OCI-LY7 (cell line): ENCODE data around the gene SENP1. TPM values are rescaled to one million over a fixed set of nuclear protein-coding genes. Genes with fewer than 3 reads are reported as not detected.

ENCODE experiments used
- BruUV-seq: library from RNA; stranded (reverse); fragments of 400-500 nt; replicated peaks from 2 replicates; lab custom pipeline; 2021; lab: Mats Ljungman, UMichigan
- CTCF ChIA-PET: fragments of 300-600 bp; sonication (Branson Sonifier 250); formaldehyde crosslinking; loops from one replicate; lab custom pipeline; 2022; ENCODE audit warnings: antibody characterized with exemption; ENCODE audit not compliant: unreplicated experiment; lab: Charles Lee
- POLR2A ChIA-PET: fragments of 300-600 bp; sonication (Branson Sonifier 250); formaldehyde crosslinking; loops from one replicate; lab custom pipeline; 2022; ENCODE audit warnings: antibody characterized with exemption; lab: Charles Lee
- DNase-seq: peaks from one replicate; pipeline ENCODE4 v3.0.0-alpha.2; 2015; ENCODE audit warnings: low spot score
- H2AFZ ChIP-seq: fragments of 200-600 bp; sonication (generic), shearing (Covaris generic); 2 replicates; pipeline ENCODE4 v1.6.1; 2014; ENCODE audit warnings: mild to moderate bottlenecking, antibody characterized with exemption, low read length, moderate library complexity
- H3K27ac ChIP-seq: fragments of 200-600 bp; sonication (generic); 2 replicates; pipeline ENCODE4 v1.5.1; 2014; ENCODE audit warnings: mixed run types, low read depth, mild to moderate bottlenecking, moderate library complexity, low read length, inconsistent platforms; ENCODE audit not compliant: poor library complexity, severe bottlenecking
- H3K36me3 ChIP-seq: fragments of 200-600 bp; sonication (generic); 2 replicates; pipeline ENCODE4 v1.6.1; 2014; ENCODE audit warnings: mild to moderate bottlenecking, antibody characterized with exemption, low read length, moderate library complexity, mixed read lengths; ENCODE audit not compliant: insufficient read depth
- H3K4me1 ChIP-seq: fragments of 200-600 bp; sonication (generic); 2 replicates; pipeline ENCODE4 v1.5.1; 2014; ENCODE audit warnings: mild to moderate bottlenecking, low read length; ENCODE audit not compliant: insufficient read depth, poor library complexity, severe bottlenecking
- H3K4me2 ChIP-seq: fragments of 200-600 bp; sonication (generic); 2 replicates; pipeline ENCODE4 v1.6.1; 2014; ENCODE audit warnings: mild to moderate bottlenecking, low read length
- H3K4me3 ChIP-seq: fragments of 200-600 bp; sonication (generic); 2 replicates; pipeline ENCODE4 v1.5.1; 2014; ENCODE audit warnings: mild to moderate bottlenecking, low read depth, low read length; ENCODE audit not compliant: poor library complexity, severe bottlenecking
- H3K79me2 ChIP-seq: fragments of 200-600 bp; sonication (generic); 2 replicates; pipeline ENCODE4 v1.6.1; 2016; ENCODE audit warnings: low read depth, mild to moderate bottlenecking, low read length, moderate library complexity, mixed read lengths; ENCODE audit not compliant: insufficient read depth
- H3K9me2 ChIP-seq: fragments of 200-600 bp; sonication (generic); 2 replicates; pipeline ENCODE4 v1.6.1; 2016; ENCODE audit warnings: mild to moderate bottlenecking, low read length, mixed read lengths; ENCODE audit not compliant: insufficient read depth
- H3K9me3 ChIP-seq: fragments of 200-600 bp; sonication (generic); 2 replicates; pipeline ENCODE4 v1.6.1; 2014; ENCODE audit warnings: mild to moderate bottlenecking, mixed run types, low read length, mixed read lengths
- H4K20me1 ChIP-seq: fragments of 200-600 bp; sonication (generic); 2 replicates; pipeline ENCODE4 v1.6.1; 2014; ENCODE audit warnings: mild to moderate bottlenecking, antibody characterized with exemption, low read length, moderate library complexity, mixed read lengths; ENCODE audit not compliant: insufficient read depth
- EZH2phosphoT487 ChIP-seq: fragments of 200-600 bp; sonication (generic); IDR thresholded peaks from 2 replicates; pipeline ENCODE4 v1.6.1; 2018; ENCODE audit warnings: low read depth, borderline replicate concordance, mild to moderate bottlenecking, mixed run types, antibody characterized with exemption, low read length, moderate library complexity, mixed read lengths
- intact Hi-C: fragments of 100-400 bp; cut with micrococcal nuclease; formaldehyde crosslinking; loops from one replicate; pipeline ENCODE4 v1.10.0; 2022; ENCODE audit not compliant: unreplicated experiment
- total RNA-seq, 2 experiments: library from RNA; depleted of rRNA in 1 of 2; stranded (reverse); fragments of >200 nt in 1 of 2; shearing (Covaris generic) in 1 of 2; gene quantifications; 2 replicates each; pipeline ENCODE4 v1.2.3, GENCODE V29; 2014 to 2022
- TF ChIP-seq, protein P1 (sequence below): fragments of 200-600 bp; sonication (generic); conservative IDR thresholded peaks from 2 replicates; pipeline ENCODE4 v1.5.1; 2014; ENCODE audit warnings: mild to moderate bottlenecking, antibody characterized with exemption, low read length, moderate library complexity, mixed read lengths

Gene SENP1
- total RNA-seq, 2 experiments from 2014 or later, result 48.3 to 54.7 TPM

DNA sequence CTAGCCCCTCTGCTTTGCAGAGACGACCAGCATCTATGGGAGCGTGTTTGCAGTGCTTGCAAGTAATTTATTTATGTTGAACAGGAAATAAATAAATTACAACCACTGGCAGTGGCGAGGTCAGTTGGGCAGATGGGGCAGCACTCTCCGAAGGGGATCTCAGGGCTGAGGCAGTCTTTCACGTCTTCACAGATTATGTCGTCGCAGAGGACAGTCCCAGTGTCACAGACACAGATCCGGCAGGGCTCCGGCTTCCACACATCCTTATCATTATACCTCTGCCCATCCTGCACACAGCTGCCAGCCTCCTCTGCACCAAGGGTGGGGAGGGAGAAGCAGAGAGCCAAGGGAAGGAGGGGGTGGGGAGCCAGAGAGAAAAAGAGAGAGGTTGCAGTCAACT, 106.1 kb downstream of the SENP1 start:
- H3K4me2 ChIP-seq, result no peak overlapping the region
- no peaks in the 10 kb centered on the region for H3K9me2 ChIP-seq
- no peaks in the 10 kb centered on the region for H3K79me2 ChIP-seq
- no peaks in the 10 kb centered on the region for H3K36me3 ChIP-seq
- H3K27ac ChIP-seq, result no peak overlapping the region
- no peaks in the 10 kb centered on the region for H3K9me3 ChIP-seq
- H3K4me3 ChIP-seq, result no peak overlapping the region
- no TSS peak for BruUV-seq
- H3K4me1 ChIP-seq, result no peaks in the 10 kb centered on the region
- no peaks in the 10 kb centered on the region for H4K20me1 ChIP-seq
- DNase-seq, result no peak
- CTCF ChIA-PET, result no interaction called here
- no peak overlapping the region for H2AFZ ChIP-seq
- POLR2A ChIA-PET, result no interaction called here
- intact Hi-C loops, result no loop called here
- TF ChIP-seq, protein P1, sequence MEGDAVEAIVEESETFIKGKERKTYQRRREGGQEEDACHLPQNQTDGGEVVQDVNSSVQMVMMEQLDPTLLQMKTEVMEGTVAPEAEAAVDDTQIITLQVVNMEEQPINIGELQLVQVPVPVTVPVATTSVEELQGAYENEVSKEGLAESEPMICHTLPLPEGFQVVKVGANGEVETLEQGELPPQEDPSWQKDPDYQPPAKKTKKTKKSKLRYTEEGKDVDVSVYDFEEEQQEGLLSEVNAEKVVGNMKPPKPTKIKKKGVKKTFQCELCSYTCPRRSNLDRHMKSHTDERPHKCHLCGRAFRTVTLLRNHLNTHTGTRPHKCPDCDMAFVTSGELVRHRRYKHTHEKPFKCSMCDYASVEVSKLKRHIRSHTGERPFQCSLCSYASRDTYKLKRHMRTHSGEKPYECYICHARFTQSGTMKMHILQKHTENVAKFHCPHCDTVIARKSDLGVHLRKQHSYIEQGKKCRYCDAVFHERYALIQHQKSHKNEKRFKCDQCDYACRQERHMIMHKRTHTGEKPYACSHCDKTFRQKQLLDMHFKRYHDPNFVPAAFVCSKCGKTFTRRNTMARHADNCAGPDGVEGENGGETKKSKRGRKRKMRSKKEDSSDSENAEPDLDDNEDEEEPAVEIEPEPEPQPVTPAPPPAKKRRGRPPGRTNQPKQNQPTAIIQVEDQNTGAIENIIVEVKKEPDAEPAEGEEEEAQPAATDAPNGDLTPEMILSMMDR, result no peak
- no peak for TF ChIP-seq EZH2phosphoT487

GRCh38 chr12:47997321-47997720, 108.6 kb downstream of the SENP1 start:
- no peak for TF ChIP-seq EZH2phosphoT487
- TF ChIP-seq, protein P1, result no peak
- ChIA-PET POLR2A (no interaction called here), CTCF (no interaction called here)
- Histone ChIP-seq H3K27ac (no peak overlapping the region), H3K4me3 (no peak overlapping the region), H3K4me2 (no peak overlapping the region), H3K36me3 (no peaks in the 10 kb centered on the region), H4K20me1 (no peaks in the 10 kb centered on the region), H3K4me1 (no peaks in the 10 kb centered on the region), H2AFZ (no peak overlapping the region), H3K9me3 (no peaks in the 10 kb centered on the region), H3K79me2 (no peaks in the 10 kb centered on the region), H3K9me2 (no peaks in the 10 kb centered on the region)
- intact Hi-C loops, result no loop called here
- no peak for DNase-seq
- no TSS peak for BruUV-seq

GRCh38 chr12:47995981-47996401, 109.9 kb downstream of the SENP1 start:
- H3K4me1 ChIP-seq, result peaks cover 4% of the 10 kb centered on the region
- no peak overlapping the region for H3K4me2 ChIP-seq
- H3K9me2 ChIP-seq, result no peaks in the 10 kb centered on the region
- no peak for DNase-seq
- H3K36me3 ChIP-seq, result no peaks in the 10 kb centered on the region
- POLR2A ChIA-PET, result no interaction called here
- CTCF ChIA-PET, result no interaction called here
- no peak for TF ChIP-seq EZH2phosphoT487
- TF ChIP-seq, protein P1, result no peak
- H3K27ac ChIP-seq, result no peak overlapping the region
- H4K20me1 ChIP-seq, result no peaks in the 10 kb centered on the region
- BruUV-seq, result no TSS peak
- intact Hi-C loops, result no loop called here
- no peaks in the 10 kb centered on the region for H3K79me2 ChIP-seq
- no peak overlapping the region for H2AFZ ChIP-seq
- H3K9me3 ChIP-seq, result no peaks in the 10 kb centered on the region
- no peak overlapping the region for H3K4me3 ChIP-seq
